NT2/D1 (cell line): ENCODE data around the gene DSCAML1.

Experiments
- DNase-seq: peaks from one replicate; pipeline ENCODE4 v3.0.0-alpha.2; 2011; ENCODE audit warnings: low read depth, low spot score
- H3K27me3 ChIP-seq: 2 replicates; pipeline ENCODE4 v1.6.0; 2011; ENCODE audit warnings: mild to moderate bottlenecking; ENCODE audit not compliant: insufficient read length, insufficient read depth
- H3K36me3 ChIP-seq: 2 replicates; pipeline ENCODE4 v1.6.1; 2011; ENCODE audit warnings: mild to moderate bottlenecking, low read length, mixed read lengths; ENCODE audit not compliant: insufficient read depth, insufficient read length
- H3K4me1 ChIP-seq: 2 replicates; pipeline ENCODE4 v1.5.1; 2011; ENCODE audit not compliant: insufficient read depth, insufficient read length
- H3K4me3 ChIP-seq: 2 replicates; pipeline ENCODE4 v1.5.1; 2011; ENCODE audit warnings: low read depth; ENCODE audit not compliant: insufficient read length
- H3K9ac ChIP-seq: 2 replicates; pipeline ENCODE4 v1.6.0; 2011; ENCODE audit warnings: low read depth; ENCODE audit not compliant: insufficient read length
- H3K9me3 ChIP-seq: 2 replicates; pipeline ENCODE4 v1.5.1; 2011; ENCODE audit warnings: mild to moderate bottlenecking, low read length; ENCODE audit not compliant: insufficient read depth
- SUZ12 ChIP-seq: IDR thresholded peaks from 2 replicates; pipeline ENCODE4 v1.6.1; 2011; ENCODE audit not compliant: insufficient read length, insufficient read depth; ENCODE audit errors: extremely low read depth
- YY1 ChIP-seq: IDR thresholded peaks from 2 replicates; pipeline ENCODE4 v1.6.1; 2011; ENCODE audit not compliant: insufficient read length, insufficient read depth
- ZNF274 ChIP-seq: IDR thresholded peaks from 2 replicates; pipeline ENCODE4 v1.6.1; 2011; ENCODE audit warnings: mild to moderate bottlenecking, low read depth, low read length

Gene DSCAML1

GRCh38 chr11:117642396-117642795 lies 154.6 kb downstream of the DSCAML1 start:
- no peak for TF ChIP-seq YY1
- no peak for TF ChIP-seq ZNF274
- TF ChIP-seq SUZ12: no peak

GRCh38 chr11:117641008-117641915 lies 155.8 kb downstream of the DSCAML1 start:
- no peak for TF ChIP-seq ZNF274
- TF ChIP-seq YY1: no peak
- TF ChIP-seq SUZ12: no peak
- Histone ChIP-seq H3K9me3 (no peaks in the 10 kb centered on the region), H3K4me3 (no peak overlapping the region), H3K36me3 (no peaks in the 10 kb centered on the region), H3K9ac (no peak overlapping the region), H3K4me1 (no peaks in the 10 kb centered on the region), H3K27me3 (no peaks in the 10 kb centered on the region)
- no peak for DNase-seq

More at GRCh38 chr11:117642396-117642795, 154.6 kb downstream of the DSCAML1 start:
- Histone ChIP-seq H3K9ac (no peak overlapping the region), H3K9me3 (no peaks in the 10 kb centered on the region), H3K27me3 (no peaks in the 10 kb centered on the region), H3K36me3 (no peaks in the 10 kb centered on the region), H3K4me3 (no peak overlapping the region), H3K4me1 (no peaks in the 10 kb centered on the region)
- DNase-seq: no peak

GRCh38 chr11:117640041-117640440 lies 157.0 kb downstream of the DSCAML1 start:
- Histone ChIP-seq H3K36me3 (no peaks in the 10 kb centered on the region), H3K9ac (no peak overlapping the region), H3K27me3 (no peaks in the 10 kb centered on the region), H3K9me3 (no peaks in the 10 kb centered on the region), H3K4me1 (no peaks in the 10 kb centered on the region), H3K4me3 (no peak overlapping the region)
- TF ChIP-seq ZNF274 (no peak), YY1 (no peak)
- no peak for DNase-seq

GRCh38 chr11:117639601-117640000 lies 157.4 kb downstream of the DSCAML1 start:
- no peak for DNase-seq

GRCh38 chr11:117638911-117639543 lies 158.0 kb downstream of the DSCAML1 start:
- no peak overlapping the region for H3K4me3 ChIP-seq
- H3K9ac ChIP-seq: no peak overlapping the region
- H3K27me3 ChIP-seq: no peaks in the 10 kb centered on the region
- no peak for TF ChIP-seq SUZ12
- no peak for TF ChIP-seq ZNF274
- TF ChIP-seq YY1: no peak
- peaks cover 5% of the 10 kb centered on the region for H3K4me1 ChIP-seq
- DNase-seq: no peak
- no peaks in the 10 kb centered on the region for H3K9me3 ChIP-seq
- no peaks in the 10 kb centered on the region for H3K36me3 ChIP-seq

More at GRCh38 chr11:117639601-117640000, 157.4 kb downstream of the DSCAML1 start:
- Histone ChIP-seq H3K27me3 (no peaks in the 10 kb centered on the region), H3K4me3 (no peak overlapping the region), H3K36me3 (no peaks in the 10 kb centered on the region), H3K4me1 (peaks cover 3% of the 10 kb centered on the region), H3K9me3 (no peaks in the 10 kb centered on the region), H3K9ac (no peak overlapping the region)
- TF ChIP-seq YY1 (no peak), ZNF274 (no peak), SUZ12 (no peak)

GRCh38 chr11:117634756-117635603 lies 162.0 kb downstream of the DSCAML1 start:
- Histone ChIP-seq H3K9me3 (no peaks in the 10 kb centered on the region), H3K4me3 (no peak overlapping the region), H3K4me1 (peaks cover 8% of the 10 kb centered on the region), H3K36me3 (no peaks in the 10 kb centered on the region), H3K9ac (no peak overlapping the region), H3K27me3 (peaks cover 1% of the 10 kb centered on the region)
- no peak for DNase-seq
- no peak for TF ChIP-seq YY1
- no peak for TF ChIP-seq ZNF274
- TF ChIP-seq SUZ12: no peak
